ENCODE data around the gene PAK4. TPM values are rescaled to one million over a fixed set of nuclear protein-coding genes. Genes with fewer than 3 reads are reported as not detected.

Gene PAK4
- total RNA-seq, 2 experiments from 2014 or later: 2.7 to 6.3 TPM

DNA sequence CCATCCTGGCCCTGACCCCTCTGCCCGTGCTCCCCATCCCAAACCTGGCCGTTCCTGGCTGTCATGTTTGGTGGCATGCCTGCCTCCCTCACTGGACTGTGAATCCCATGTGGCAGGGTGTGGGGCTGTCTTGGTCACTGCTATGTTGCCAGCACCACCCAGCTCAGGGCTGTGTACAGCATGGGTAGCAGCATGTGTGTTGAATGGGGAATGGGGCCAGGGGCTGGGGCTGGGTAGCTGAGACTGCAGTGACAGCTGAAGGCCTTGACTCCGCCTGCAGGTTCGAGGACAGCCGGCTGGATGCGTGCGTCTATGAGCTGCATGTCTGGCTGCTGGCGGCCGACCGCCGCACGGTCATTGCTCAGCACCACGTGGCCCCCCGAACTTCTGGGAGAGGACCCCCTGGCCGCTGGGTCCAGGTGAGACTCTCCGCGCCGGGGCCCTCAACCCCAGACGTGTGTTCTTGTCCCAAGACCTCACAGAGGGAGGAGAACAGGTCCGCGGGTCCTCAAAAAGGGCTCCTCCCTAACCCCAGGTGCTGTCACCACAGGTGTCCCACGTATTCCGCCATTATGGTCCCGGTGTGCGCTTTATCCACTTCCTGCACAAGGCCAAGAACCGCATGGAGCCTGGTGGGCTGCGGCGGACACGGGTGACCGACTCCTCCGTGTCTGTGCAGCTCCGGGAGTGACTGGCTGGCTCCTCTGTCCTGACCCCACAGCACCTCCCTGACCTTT, 74.6 kb downstream of the PAK4 start:
- H3K36me3 Mint-ChIP-seq (ENCODE audit: low read depth): no peaks in the 10 kb centered on the region
- no peak overlapping the region for H3K27ac ChIP-seq (ENCODE audit: low read depth in 1 of 2, low read length in 2 of 2)
- H3K9me3 Mint-ChIP-seq: no peaks in the 10 kb centered on the region
- H3K4me3 Mint-ChIP-seq: no peak overlapping the region
- no peak for DNase-seq
- TF ChIP-seq, protein P1, sequence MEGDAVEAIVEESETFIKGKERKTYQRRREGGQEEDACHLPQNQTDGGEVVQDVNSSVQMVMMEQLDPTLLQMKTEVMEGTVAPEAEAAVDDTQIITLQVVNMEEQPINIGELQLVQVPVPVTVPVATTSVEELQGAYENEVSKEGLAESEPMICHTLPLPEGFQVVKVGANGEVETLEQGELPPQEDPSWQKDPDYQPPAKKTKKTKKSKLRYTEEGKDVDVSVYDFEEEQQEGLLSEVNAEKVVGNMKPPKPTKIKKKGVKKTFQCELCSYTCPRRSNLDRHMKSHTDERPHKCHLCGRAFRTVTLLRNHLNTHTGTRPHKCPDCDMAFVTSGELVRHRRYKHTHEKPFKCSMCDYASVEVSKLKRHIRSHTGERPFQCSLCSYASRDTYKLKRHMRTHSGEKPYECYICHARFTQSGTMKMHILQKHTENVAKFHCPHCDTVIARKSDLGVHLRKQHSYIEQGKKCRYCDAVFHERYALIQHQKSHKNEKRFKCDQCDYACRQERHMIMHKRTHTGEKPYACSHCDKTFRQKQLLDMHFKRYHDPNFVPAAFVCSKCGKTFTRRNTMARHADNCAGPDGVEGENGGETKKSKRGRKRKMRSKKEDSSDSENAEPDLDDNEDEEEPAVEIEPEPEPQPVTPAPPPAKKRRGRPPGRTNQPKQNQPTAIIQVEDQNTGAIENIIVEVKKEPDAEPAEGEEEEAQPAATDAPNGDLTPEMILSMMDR (IDR thresholded peaks at IDR 0.05): no peak
- peaks cover 45 to 80% of the 10 kb centered on the region in 2 experiments for H3K27me3 ChIP-seq (ENCODE audit: control insufficient read depth in 1 of 2, insufficient read depth in 2 of 2, low read length in 2 of 2)
- no peaks in the 10 kb centered on the region for H3K36me3 ChIP-seq (ENCODE audit: insufficient read depth, low read length)
- ChIA-PET POLR2A (no interaction called here), CTCF (no interaction called here)
- H3K27ac Mint-ChIP-seq: no peak overlapping the region
- H3K27me3 Mint-ChIP-seq: peaks cover 87% of the 10 kb centered on the region
- H3K4me1 ChIP-seq (ENCODE audit: insufficient read depth, low read length): peaks cover 21% of the 10 kb centered on the region
- intact Hi-C loops (cut with DNase I, micrococcal nuclease): no loop called here
- ATAC-seq (ENCODE audit: poor library complexity): no peak
- peaks cover 0 to 15% of the 10 kb centered on the region in 2 experiments for H3K9me3 ChIP-seq (ENCODE audit: control insufficient read depth in 1 of 2, insufficient read depth in 1 of 2, low read length in 2 of 2)
- H3K4me3 ChIP-seq (ENCODE audit: low read length): no peak overlapping the region
- H3K4me1 Mint-ChIP-seq (ENCODE audit: low read depth): peaks cover 20% of the 10 kb centered on the region

- Mint-ChIP-seq H3K4me1 (ENCODE audit: low read depth) (peaks cover 15% of the 10 kb centered on the region), H3K27ac (no peak overlapping the region), H3K4me3 (no peak overlapping the region), H3K27me3 (peaks cover 82% of the 10 kb centered on the region), H3K36me3 (ENCODE audit: low read depth) (no peaks in the 10 kb centered on the region), H3K9me3 (no peaks in the 10 kb centered on the region)
- peaks cover 16% of the 10 kb centered on the region for H3K4me1 ChIP-seq (ENCODE audit: insufficient read depth, low read length)
- no peak overlapping the region for H3K4me3 ChIP-seq (ENCODE audit: low read length)
- ChIA-PET POLR2A (no interaction called here), CTCF (no interaction called here)
- intact Hi-C loops (cut with DNase I, micrococcal nuclease): no loop called here
- H3K27me3 ChIP-seq (ENCODE audit: control insufficient read depth in 1 of 2, insufficient read depth in 2 of 2, low read length in 2 of 2): peaks cover 45 to 75% of the 10 kb centered on the region in 2 experiments
- H3K27ac ChIP-seq (ENCODE audit: low read depth in 1 of 2, low read length in 2 of 2): no peak overlapping the region
- ATAC-seq (ENCODE audit: poor library complexity): no peak
- H3K9me3 ChIP-seq (ENCODE audit: control insufficient read depth in 1 of 2, insufficient read depth in 1 of 2, low read length in 2 of 2): peaks cover 0 to 15% of the 10 kb centered on the region in 2 experiments
- no peaks in the 10 kb centered on the region for H3K36me3 ChIP-seq (ENCODE audit: insufficient read depth, low read length)
- TF ChIP-seq, protein P1 (IDR thresholded peaks at IDR 0.05): no peak
- no peak for DNase-seq
These were observed 75.2 kb downstream of the PAK4 start for GRCh38 chr19:39200803-39201115.

DNA sequence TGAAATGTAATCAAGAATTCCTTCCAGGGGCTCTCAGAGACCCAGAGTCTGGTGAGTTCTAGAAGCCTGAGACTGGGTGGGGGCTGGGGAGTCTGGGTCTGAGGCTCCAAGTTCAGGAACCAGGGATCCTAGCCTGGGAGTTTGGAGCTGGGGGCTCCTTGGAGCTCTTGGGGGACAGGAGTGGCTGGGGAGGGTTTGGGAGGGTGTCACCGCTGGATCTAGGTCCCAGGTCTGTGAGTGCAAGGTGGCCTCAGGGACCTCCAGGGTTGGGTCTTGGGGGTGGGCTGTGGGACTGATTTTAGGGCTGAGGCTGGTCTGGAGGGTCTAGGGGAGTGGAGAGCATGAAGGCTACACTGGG, 77.4 kb downstream of the PAK4 start:
- TF ChIP-seq, protein P1 (IDR thresholded peaks at IDR 0.05): no peak
- H3K27ac Mint-ChIP-seq: no peak overlapping the region
- Histone ChIP-seq H3K4me3 (ENCODE audit: low read length) (no peak overlapping the region), H3K27me3 (ENCODE audit: control insufficient read depth in 1 of 2, insufficient read depth in 2 of 2, low read length in 2 of 2) (peaks cover 32 to 54% of the 10 kb centered on the region in 2 experiments), H3K9me3 (ENCODE audit: control insufficient read depth in 1 of 2, insufficient read depth in 1 of 2, low read length in 2 of 2) (peaks cover 0 to 5% of the 10 kb centered on the region in 2 experiments), H3K27ac (ENCODE audit: low read depth in 1 of 2, low read length in 2 of 2) (no peak overlapping the region), H3K4me1 (ENCODE audit: insufficient read depth, low read length) (no peaks in the 10 kb centered on the region), H3K36me3 (ENCODE audit: insufficient read depth, low read length) (no peaks in the 10 kb centered on the region)
- no peaks in the 10 kb centered on the region for H3K4me1 Mint-ChIP-seq (ENCODE audit: low read depth)
- no peaks in the 10 kb centered on the region for H3K9me3 Mint-ChIP-seq
- H3K36me3 Mint-ChIP-seq (ENCODE audit: low read depth): no peaks in the 10 kb centered on the region
- ATAC-seq (ENCODE audit: poor library complexity): no peak
- ChIA-PET POLR2A (no interaction called here), CTCF (no interaction called here)
- H3K27me3 Mint-ChIP-seq: peaks cover 64% of the 10 kb centered on the region
- H3K4me3 Mint-ChIP-seq: no peak overlapping the region
- intact Hi-C loops (cut with DNase I, micrococcal nuclease): no loop called here
- no peak for DNase-seq

All from CD4-positive, alpha-beta T cell (primary cell).